ENCODE results near the gene RNASE3.
"Not testable (repeated sequence)": the region's sequence is repeated elsewhere in the genome, so short reads cannot be mapped to it uniquely, and the experiment has no call there.

- not testable (repeated sequence) for TF ChIP-seq TARDBP, SP1 (IDR thresholded peaks at IDR 0.05)
Observed at GRCh38 chr14:20919038-20919756, 28.0 kb downstream of the RNASE3 start.
